GM21786 (cell line): ENCODE measurements around the gene ANKS1B.
"Not testable (repeated sequence)": the region's sequence is repeated elsewhere in the genome, so short reads cannot be mapped to it uniquely, and the experiment has no call there.

Experiments used
- ATAC-seq: cut with Tn5 transposase; IDR thresholded peaks from one replicate; pipeline ENCODE4 v1.9.1; 2021; ENCODE audit not compliant: unreplicated experiment

ANKS1B gene

GRCh38 chr12:98852181-98852580, 1132.6 kb downstream of the ANKS1B start:
- ATAC-seq: no peak

- no peak for ATAC-seq
Measured at GRCh38 chr12:98847242-98847641, 1137.5 kb downstream of the ANKS1B start.

GRCh38 chr12:98845957-98846356, 1138.8 kb downstream of the ANKS1B start:
- ATAC-seq: no peak

GRCh38 chr12:98840325-98840724, 1144.4 kb downstream of the ANKS1B start:
- no peak for ATAC-seq

GRCh38 chr12:98838231-98838647, 1146.5 kb downstream of the ANKS1B start:
- ATAC-seq: no peak

GRCh38 chr12:98837134-98837752, 1147.5 kb downstream of the ANKS1B start:
- not testable (repeated sequence) for ATAC-seq

- no peak for ATAC-seq
Measured at GRCh38 chr12:98830657-98831056, 1154.1 kb downstream of the ANKS1B start.

GRCh38 chr12:98828802-98829600, 1155.7 kb downstream of the ANKS1B start:
- no peak for ATAC-seq

GRCh38 chr12:98823012-98823411, 1161.7 kb downstream of the ANKS1B start:
- ATAC-seq: no peak

- ATAC-seq: no peak
Measured at GRCh38 chr12:98821866-98822265, 1162.9 kb downstream of the ANKS1B start.

- no peak for ATAC-seq
Measured at GRCh38 chr12:98821232-98821631, 1163.5 kb downstream of the ANKS1B start.

GRCh38 chr12:98819821-98820404, 1164.8 kb downstream of the ANKS1B start:
- ATAC-seq: no peak

- ATAC-seq: no peak
Measured at GRCh38 chr12:98819071-98819470, 1165.7 kb downstream of the ANKS1B start.

GRCh38 chr12:98818239-98818638, 1166.5 kb downstream of the ANKS1B start:
- ATAC-seq: no peak

GRCh38 chr12:98817742-98818141, 1167.0 kb downstream of the ANKS1B start:
- no peak for ATAC-seq

- ATAC-seq: no peak
Measured at GRCh38 chr12:98816720-98817119, 1168.0 kb downstream of the ANKS1B start.

- ATAC-seq: no peak
Measured at GRCh38 chr12:98814254-98814653, 1170.5 kb downstream of the ANKS1B start.

GRCh38 chr12:98812225-98812624, 1172.5 kb downstream of the ANKS1B start:
- no peak for ATAC-seq

GRCh38 chr12:98808243-98808875, 1176.4 kb downstream of the ANKS1B start:
- ATAC-seq: no peak

- no peak for ATAC-seq
Measured at GRCh38 chr12:98807187-98807586, 1177.5 kb downstream of the ANKS1B start.

- ATAC-seq: no peak
Measured at GRCh38 chr12:98803468-98804209, 1181.1 kb downstream of the ANKS1B start.
